Activated T-helper 1 cell treated with Interleukin-2 at 50 U/mL for 16 hours (primary cell): ENCODE measurements around the gene FBLN1.
"Not testable (repeated sequence)": the region's sequence is repeated elsewhere in the genome, so short reads cannot be mapped to it uniquely, and the experiment has no call there.

Experiments used
- DNase-seq: peaks from one replicate; pipeline ENCODE4 v3.0.0-alpha.2; 2020; ENCODE audit warnings: low read depth

FBLN1 gene

DNA sequence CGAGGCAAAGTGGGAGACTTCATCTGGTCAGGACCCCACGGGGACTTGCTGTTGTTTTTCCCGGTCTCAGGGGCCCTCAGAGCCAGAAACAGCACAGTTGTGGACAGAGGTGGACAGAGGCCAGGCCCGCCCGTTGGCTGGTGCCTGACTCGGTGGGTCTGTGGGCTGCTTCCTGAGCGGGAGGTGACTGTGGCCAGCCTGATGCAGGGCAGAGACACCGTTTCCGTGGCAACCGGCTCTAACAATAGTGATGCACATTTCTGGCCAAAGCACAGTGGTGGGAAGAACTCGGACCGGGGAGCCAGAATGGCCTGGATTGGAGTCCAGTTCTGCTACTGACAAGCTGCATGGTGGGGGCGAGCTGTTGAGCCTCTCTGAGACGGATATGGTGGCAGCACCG lies 110.3 kb downstream of the FBLN1 start:
- DNase-seq, result no peak

DNA sequence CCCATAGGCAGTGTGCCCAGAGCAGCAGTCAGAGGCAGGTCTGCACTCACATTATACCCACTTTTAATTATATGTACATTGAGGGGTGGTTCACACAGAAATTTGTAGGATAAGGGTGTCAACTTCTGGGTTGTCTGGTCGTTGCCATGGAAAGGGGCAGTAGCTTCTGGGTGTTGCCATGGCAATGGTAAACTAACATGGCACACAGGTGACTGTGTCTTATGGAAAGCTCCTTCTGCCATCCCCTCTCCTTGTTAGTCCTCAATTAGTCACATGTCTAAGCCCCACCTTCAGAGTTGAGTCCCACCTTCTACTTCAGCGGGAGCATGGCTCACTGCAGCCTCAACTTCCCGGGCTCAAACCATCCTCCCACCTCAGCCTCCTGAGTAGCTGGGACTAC lies 112.7 kb downstream of the FBLN1 start:
- DNase-seq, result no peak

DNA sequence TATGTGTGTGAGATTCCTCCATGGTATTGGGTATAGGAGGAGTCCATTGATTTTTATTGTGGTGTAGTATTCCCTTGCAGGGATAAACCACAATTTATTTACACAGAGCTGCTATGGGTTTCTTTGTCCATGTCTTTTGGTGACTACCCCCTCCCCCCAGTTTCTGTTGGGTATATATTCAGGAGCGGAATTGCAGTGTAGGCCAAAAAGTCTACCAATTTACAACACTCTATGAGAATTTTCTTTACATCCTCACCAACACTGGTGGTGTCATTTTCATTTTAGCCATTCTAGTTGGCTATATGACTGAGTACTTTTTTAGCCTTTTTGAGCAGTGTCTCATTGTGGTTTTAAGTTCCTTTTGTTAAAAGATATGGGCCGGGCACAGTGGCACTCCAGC lies 113.7 kb downstream of the FBLN1 start:
- DNase-seq, result no peak

DNA sequence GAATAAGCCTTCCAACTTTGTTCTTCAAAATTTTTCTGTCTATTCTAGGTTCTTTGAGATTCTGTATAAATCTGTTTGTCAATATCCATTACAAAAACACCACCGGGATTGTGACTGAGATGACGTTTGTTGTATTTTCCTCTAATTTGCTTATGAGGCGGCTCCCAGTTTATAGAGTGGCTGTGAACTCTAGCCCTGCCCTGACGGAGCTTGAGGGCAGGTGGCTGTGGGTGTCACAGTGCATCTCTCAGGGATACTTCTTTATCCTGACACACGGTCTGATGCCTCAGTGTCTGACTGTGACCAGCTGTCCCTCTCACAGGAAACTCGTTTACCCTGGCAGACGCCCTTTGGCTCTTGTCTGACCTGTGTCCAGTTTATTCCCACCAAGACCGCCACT lies 115.3 kb downstream of the FBLN1 start:
- no peak for DNase-seq

DNA sequence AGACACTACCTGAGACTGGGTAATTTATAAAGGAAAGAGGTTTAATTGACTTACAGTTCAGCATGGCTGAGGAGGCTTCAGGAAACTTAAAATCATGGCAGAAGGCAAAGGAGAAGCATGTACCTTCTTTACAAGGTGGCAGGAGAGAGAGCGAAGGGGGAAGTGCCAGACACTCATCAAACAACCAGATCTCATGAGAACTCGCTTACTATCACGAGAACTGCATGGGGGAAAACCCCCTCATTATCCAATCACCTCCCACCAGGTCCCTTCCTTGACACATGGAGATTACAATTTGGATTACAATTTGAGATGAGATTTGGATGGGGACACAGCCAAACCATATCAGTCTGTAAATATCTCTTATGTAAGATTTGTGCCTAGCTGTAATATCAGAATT lies 118.0 kb downstream of the FBLN1 start:
- no peak for DNase-seq

DNA sequence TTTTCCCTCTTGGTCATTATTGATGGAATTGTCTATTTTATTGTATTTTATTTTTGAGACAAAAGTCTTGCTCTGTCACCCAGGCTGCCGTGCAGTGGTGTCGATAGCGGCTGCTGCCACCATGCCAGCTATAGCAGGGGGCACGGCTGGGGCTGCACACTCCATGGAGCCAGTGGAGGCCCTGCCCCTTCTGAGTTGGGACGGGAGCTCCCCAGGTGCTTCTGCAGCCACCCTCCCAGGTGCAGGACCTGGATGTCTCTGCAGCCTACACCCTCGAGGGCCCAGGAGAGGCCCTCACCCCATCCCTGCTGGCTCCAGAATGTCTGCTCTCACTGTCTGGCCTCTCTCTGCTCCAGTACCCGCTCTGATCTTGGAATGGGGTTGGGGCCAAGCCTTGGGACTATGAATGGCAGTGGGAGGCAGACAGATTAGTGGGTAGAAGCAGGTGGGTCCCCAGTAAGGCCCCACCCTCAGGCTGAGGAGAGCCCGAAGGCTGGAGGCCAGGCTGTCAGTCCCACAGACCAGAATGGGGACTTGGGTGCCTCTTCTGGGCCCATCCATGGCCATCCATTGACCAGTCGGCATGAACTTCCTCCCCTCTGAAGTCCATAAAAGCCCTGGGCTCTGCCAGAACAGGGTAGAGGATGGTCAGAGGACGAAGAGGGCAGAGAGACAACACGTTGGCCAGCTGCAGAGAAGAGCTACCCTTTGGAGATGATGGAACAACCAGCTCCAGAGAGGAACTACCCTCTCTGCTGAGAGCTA lies 119.3 kb downstream of the FBLN1 start:
- DNase-seq, result no peak

DNA sequence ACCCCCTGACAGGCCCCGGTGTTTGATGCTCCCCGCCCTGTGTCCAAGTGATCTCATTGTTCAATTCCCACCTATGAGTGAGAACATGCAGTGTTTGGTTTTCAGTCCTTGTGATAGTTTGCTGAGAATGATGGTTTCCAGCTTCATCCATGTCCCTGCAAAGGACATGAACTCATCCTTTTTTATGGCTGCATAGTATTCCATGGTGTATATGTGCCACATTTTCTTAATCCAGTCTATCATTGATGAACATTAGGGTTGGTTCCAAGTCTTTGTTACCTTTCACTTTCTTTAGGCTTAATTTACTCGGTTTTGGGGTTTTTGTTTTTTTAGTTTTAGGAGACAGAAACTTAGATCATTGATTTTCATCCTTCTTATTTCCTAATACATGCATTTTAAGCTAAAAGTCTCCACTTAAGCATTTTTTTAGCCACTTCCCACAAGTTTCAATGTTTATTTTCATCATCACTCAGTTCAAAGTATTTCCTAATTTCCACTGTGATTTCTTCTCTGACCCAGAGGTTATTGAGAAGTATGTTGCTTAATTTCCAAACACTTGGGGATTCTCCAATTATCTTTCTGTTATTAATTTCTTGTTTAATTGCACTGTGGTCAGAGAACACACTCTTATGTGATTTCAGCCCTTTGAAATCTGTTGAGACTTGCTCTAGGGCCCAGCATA lies 120.9 kb downstream of the FBLN1 start:
- DNase-seq, result not testable (repeated sequence)

DNA sequence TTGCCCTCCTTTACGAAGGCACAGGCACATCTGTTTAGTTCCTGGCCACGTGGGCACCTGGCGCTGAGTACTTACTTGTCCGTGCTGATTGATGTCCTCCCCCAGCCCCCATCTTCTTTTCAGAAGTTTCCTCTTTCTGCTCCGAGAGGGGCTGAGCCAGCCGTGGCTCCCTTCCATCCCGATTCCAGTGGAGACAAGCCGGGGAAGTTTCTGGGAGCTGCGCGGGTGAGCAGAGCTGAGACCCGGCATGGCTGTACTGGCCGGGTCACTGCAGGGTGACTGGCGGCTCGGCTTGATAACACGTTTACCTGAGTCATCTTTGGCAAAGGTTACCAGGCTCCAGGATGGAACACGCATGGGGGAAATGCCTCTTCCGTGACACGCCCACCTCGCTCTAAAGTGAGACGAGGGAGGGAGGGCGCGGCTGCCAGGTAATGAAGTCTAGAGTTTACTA lies 123.5 kb downstream of the FBLN1 start:
- no peak for DNase-seq

DNA sequence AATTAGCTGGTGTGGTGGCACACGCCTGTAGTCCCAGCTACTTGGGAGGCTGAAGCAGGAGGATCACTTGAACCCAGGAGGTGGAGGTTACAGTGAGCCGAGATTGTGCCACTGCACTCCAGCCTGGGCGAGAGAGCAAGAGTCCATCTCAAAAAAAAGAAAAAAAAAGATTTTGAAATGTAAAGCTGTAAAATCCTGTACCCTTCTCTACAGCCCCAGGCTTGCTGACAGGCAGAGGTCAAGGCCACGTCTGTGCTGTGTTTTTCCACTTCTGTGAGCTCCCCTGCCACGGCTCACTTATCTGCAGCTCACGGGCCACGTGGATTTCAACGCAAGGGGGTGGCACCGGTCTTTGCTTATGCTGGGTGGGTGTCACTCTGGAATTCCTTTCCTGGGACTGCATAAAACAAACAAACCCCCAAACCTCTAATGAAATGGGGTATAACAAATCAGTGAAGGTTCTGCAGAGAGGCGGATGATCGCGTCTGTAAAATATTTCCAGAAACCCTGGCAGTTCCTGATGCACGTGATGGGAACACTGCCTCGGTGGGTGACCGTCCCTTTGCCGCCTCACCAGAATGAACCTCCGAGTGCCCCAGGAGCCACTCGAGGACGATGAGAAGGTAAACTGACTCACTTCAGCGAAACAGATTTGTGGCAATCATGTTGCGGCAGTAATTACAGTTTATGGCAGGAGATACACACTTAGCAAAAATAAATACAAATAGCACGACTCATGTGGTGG lies 125.0 kb downstream of the FBLN1 start:
- no peak for DNase-seq

DNA sequence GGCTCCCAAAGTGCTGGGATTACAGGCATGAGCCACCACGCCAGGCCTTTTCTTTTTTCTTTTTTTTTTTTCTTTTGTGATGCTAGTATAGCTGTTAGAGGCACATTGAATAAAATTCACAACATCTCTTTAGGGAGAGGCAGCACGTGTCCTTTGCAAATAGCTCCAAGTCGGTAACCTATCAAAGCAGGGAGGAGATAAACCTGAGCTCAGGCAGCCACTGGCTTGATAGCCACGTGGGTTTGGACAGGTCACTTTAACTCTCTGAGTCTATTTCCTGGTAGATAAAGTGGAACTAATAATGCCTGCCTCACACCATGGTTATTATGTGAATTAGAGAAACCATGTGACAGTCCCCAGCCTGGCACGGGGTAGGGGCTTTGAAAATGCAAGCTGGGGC lies 125.8 kb downstream of the FBLN1 start:
- no peak for DNase-seq

DNA sequence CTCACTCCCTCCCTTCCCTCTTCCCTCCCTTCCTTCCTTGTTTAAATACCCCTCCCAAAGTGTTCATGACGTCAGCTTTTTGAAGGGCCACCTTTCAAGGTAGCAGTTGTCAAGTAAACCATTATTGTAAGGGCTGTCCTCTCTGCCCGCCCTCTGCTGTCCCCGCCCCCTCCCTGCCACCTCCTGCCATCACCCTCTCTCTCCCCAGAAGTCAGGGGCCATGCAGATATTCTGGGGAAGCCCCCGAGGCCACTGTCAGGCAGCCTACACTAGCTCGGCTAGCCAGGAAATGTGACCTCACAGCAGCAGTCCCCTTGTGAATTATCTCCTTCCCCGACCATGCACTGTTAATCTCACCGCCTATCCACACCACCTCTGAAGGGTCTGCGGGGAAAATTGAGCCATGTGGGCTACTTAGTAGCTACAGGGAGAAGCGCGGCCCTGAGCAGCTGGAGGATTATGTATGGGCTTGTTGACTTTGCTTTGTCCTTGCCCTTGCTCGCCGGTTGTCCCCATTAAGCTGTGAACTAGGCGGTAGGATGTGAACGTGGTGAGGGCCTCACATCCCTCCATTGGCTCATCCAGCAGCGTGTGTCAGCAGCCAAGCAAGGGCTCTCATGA lies 126.9 kb downstream of the FBLN1 start:
- DNase-seq, result no peak

DNA sequence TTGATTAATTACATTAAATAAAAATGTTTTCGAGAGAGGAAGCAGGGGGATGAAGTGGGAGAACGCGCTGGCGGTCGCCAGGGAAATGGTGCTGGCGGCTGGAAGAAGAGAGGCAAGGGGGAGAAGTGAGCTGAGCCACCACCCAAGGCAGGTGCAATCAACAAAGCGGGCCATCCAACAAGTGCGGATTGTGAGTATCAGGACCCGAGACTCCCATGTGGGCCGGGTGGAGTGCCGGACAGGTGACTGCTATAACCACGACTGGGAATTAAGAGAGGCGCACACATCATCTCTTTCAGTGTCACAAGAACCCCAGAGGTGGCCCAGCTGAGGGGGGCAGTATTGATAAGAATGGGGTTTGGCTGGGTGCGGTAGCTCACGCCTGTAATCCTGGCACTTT lies 127.8 kb downstream of the FBLN1 start:
- no peak for DNase-seq

DNA sequence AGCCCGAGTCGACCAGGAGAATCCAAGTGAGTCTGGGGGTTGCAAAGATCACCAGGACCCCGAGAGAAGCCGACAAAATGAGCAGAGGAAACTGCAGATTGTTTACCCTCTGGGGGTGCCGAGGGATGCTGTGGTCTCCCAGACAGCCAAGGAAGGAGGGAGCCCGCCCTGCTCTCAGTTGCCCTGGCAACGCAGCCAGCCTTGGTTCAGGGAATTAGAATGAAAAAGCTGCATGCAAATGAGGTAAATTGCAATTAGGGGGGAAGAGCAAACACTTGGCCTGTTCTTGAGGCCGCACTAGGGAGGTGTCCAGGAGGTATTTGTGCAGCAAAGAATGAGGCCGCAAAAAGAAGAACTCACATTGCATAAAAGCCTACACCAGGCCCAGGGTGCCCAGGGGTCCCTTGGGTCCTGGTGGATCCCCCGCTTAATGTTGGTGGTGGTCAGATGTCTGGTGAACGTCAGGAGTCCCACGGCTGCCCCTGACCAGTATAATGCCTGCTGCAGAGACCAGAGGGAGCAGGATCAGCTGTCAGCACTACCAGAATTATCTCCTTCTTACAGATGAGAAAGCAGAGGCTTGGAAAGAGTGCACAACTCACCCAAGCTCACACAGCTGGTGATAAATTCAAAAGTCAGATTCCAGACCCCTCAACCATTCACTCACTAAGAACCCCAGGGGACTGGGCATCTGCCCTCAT lies 128.6 kb downstream of the FBLN1 start:
- no peak for DNase-seq

DNA sequence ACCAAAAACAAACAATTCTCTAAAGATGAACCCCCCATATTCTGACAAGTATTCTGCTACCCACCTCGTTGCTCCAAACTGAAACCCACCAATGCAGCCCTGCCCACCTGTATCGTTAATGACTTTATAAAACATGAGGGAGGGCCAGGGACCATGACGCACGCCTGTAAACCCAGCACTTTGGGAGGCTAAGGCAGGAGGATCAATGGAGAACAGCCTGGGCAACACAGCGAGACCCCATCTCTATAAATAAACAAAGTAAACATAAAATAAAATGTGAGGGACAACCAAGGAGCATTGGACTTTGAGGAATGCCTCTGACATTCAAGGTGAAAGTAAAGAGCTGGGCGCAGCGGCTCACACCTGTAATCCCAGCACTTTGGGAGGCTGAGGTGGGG lies 129.2 kb downstream of the FBLN1 start:
- DNase-seq, result no peak

DNA sequence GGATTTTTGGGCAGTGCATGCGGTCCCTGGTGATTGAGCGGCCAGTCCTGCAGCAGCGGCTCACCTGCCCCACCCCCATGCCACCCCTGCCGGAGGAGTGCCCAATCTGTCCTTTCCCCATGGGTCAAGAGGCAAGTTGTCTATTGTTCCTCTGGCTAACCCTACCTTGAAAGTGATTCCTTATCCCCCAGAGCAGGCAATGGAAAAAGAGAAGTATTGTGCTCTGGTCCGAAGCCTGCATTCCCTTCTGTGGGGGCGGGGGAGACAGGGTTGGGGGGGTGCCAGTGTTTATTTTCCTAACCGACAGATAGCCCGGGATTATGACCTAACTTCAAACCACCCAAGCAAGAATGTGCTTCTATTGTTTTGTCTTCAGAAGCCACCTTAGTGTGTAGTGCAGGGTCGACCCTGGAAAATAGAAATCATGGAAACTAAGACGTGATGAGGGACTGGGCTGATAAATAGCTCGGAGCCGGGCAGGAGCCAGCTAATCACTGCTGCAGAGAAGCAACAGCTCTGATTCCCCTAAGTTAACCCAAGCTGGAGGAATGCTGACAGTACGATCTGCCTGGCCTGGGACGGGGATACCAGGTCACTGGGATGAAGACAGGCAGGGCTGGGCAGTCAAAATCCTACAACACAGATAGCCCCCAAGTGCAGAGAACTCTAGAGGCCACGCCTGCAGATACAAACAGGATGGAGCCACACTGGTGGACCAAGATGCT lies 130.3 kb downstream of the FBLN1 start:
- DNase-seq, result no peak

DNA sequence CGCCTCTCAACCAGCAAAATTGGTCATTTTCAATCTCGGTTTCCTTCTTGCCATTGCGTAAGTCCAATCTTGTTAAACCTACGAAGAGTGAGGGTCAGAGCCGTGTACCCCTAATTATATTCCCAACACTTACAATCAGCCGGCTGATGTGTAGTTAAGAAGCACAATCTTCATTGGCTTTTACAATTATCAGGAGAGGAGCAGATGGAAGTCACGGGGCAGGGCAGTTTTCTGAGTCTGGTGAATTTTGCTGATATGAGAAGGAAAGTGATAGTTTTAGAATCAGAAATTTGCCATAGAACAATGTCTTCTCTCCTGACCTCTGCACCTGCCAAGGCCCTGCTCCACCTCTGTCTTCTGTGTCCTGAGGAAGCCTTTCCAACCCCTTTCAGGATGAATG lies 134.0 kb downstream of the FBLN1 start:
- no peak for DNase-seq

DNA sequence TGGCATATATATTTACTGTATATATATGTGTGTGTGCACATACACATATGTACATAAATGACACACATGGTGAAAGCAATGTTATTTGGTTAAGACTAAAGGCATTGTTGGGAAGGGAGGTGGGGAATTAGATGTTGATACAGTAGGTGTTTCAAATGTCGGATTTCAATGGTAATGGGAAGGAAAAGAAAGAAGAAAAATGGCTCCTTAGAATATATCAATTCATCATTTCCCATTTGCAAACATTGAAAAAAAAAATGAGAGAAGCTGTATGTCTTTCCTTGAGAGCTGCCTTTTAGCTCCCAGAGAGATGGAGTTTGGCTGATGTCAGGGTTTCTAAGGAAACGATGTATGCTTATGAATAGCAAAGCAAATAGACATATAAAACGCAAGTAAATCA lies 135.5 kb downstream of the FBLN1 start:
- DNase-seq, result no peak

DNA sequence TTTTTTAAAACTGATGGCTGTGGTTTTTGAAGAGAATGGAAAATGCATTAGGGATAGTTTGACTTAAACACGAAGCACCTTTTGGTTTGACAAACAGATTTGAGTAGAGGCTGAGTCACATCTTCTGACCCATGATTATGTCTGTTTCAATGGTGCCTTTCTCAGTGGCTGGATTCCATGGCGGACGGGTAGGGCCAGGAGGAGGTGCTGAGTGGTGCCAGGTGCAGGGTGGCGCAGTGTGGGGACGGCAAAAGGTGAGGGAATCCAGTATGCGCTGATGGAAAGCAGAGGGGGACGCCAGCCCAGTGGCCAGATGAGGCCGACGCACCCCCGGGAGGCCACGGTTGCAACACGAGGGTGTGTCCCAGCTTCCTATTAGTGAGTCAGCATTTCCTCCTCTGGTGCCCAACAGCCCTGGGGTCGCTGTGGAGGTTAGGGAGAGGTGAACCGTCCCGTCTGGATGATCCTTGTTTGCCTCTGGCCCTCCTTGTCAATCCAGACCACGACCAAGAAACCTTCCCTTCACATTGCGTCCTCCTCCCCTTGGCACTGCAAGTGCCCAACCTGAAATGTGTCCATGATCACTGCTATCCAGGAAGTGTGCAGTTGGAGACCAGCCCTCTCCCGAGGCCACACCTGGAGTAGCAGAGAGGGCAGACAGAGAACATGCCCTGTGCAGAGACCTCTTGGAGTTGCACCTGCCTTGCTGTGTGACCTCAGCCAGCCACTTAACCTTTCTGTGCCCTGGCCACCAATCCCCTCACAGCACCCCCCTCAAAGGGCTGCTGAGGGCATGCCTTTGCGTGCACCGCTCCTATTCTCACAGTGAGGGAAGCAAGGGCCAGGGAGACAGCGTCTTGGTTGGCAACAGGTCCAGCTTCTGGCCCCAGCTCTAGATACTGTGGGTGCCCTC lies 136.4 kb downstream of the FBLN1 start:
- DNase-seq, result no peak

DNA sequence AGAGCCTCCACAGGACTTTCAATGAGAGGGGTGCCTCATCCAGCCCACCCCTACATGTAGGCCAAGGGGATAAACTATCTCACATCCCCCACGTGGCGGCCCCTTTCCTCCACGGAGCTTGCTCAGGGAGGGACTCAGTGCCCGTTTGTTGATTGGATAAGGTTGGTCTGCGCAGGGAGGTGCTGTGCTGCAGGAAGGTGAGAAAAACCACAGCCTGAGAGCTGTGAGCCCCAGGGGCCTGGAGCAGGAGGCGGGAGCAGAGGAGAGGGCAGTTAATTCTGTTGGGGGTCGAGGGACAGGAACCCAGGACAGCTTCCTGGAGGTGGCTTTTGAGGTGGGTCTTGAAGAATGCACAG lies 137.0 kb downstream of the FBLN1 start:
- DNase-seq, result no peak

DNA sequence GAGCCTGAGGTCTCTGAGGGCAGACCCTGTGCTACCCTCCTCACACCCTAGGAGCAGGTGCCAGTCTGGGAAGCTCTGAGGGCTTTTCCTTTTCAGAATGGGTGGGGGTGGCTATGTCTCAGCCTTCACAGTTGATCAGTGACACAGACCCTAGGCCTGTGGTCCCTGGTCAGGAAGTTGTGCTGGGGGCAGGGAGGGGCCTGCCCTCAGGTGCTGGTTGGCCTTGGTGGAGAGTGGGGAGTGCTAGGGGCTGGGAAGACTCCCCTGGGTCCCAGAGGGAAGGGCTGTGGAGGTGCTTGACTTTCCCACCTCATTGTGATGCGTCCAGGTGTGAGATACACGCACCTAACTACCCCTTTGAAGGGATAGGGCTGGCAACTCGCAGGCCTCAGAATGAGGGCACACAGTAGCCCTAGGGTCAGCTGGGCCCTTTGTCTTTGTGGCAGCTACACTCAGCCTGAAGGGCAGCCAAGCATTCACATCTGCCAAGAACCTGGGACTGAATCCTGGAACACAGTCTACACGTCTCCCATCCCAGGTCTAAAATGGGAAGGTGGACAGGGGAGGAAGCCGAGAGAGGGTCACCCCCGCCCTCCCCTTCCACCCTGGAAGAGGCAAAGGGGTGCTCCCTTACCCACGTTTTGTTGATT lies 137.7 kb downstream of the FBLN1 start:
- DNase-seq, result no peak
